Activated B cell treated with CpG ODN at 0.5 μM for 24 hours (primary cell): ENCODE results near the gene SRRM1. TPM values are rescaled to one million over a fixed set of nuclear protein-coding genes. Genes with fewer than 3 reads are reported as not detected.
"Not testable (repeated sequence)": the region's sequence is repeated elsewhere in the genome, so short reads cannot be mapped to it uniquely, and the experiment has no call there.

Experiments used
- ATAC-seq: fragments of 200-7000 bp; cut with Tn5 transposase; one replicate; pipeline ENCODE4 v1.10.0; 2021; ENCODE audit warnings: low read depth, mild to moderate bottlenecking, moderate library complexity
- CTCF ChIA-PET: fragments of 350-600 bp; sonication (Branson Sonifier 250); formaldehyde crosslinking; loops from one replicate; lab custom pipeline; 2021; ENCODE audit warnings: antibody characterized with exemption; lab: Charles Lee
- POLR2A ChIA-PET: fragments of 350-600 bp; sonication (Branson Sonifier 250); formaldehyde crosslinking; loops from one replicate; lab custom pipeline; 2021; ENCODE audit warnings: antibody characterized with exemption; lab: Charles Lee
- DNase-seq: peaks from one replicate; pipeline ENCODE4 v3.0.0; 2022
- H3K27ac Mint-ChIP-seq: one replicate; pipeline ENCODE4 v1.8.0; 2020; ENCODE audit warnings: mixed read lengths
- H3K27me3 Mint-ChIP-seq: one replicate; pipeline ENCODE4 v1.8.0; 2021; ENCODE audit warnings: mixed read lengths
- H3K36me3 Mint-ChIP-seq: one replicate; pipeline ENCODE4 v1.8.0; 2021; ENCODE audit warnings: low read depth, mixed read lengths
- H3K4me1 Mint-ChIP-seq: one replicate; pipeline ENCODE4 v1.8.0; 2021; ENCODE audit warnings: mixed read lengths
- H3K4me3 Mint-ChIP-seq: one replicate; pipeline ENCODE4 v1.8.0; 2020; ENCODE audit warnings: mild to moderate bottlenecking, mixed read lengths
- H3K9me3 Mint-ChIP-seq: one replicate; pipeline ENCODE4 v1.8.0; 2020; ENCODE audit warnings: mixed read lengths
- CTCF ChIP-seq: fragments of 200-600 bp; IDR thresholded peaks from one replicate; pipeline ENCODE4 v1.8.0; 2022; ENCODE audit warnings: antibody characterized with exemption, mild to moderate bottlenecking
- intact Hi-C: fragments of 100-400 bp; cut with micrococcal nuclease; formaldehyde crosslinking; loops from one replicate; pipeline ENCODE4 v1.15.1; 2024
- total RNA-seq: library from RNA; stranded (reverse); gene quantifications from 2 replicates; pipeline ENCODE4 v1.2.3, GENCODE V29; 2022

SRRM1 gene
- total RNA-seq, 1 donor from 2014 or later = 220 TPM

DNA sequence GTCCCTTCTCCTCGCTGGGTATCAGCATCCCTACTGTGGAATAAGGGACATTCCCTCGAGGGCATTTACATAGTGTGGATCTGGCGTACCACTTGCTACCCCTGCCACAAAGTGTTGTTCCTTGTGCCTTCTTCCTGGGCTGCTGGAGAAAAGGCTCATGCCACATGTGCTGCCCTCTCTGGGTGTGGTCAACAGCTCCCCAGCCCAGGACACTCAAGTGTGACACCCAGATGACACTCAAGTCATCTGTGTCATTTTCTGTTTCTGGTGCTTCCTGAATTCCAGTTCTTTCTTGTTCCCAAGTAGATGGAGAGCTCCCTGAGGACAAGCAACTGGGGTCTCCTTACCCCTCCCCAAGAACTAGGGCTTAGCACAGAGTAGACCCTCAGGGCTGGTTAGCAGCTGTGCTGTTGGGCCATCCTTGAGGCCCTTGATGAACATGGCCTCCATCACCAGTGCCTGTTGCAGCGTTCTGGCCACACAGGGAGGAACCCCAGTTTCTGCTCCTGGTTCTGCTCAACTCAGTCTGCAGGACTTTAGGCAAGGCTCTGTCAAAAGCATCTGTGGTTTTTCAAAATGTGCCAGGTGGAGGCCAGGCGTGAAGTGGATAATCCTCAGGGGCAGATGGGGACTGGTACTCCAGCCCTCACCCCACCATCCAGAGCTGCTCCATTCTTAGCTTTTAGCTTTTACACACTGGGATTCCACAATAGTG, 53.1 kb downstream of the SRRM1 start:
- POLR2A ChIA-PET = interaction anchor here (0.7 to 2.6 kb wide), 6 partner anchors 8 to 232 kb away, joined by 3 to 14 read pairs (median 6); partner anchors contain the start of gene CLIC4
- H3K9me3 Mint-ChIP-seq = no peaks in the 10 kb centered on the region
- H3K4me1 Mint-ChIP-seq = peaks cover 35% of the 10 kb centered on the region
- H3K27ac Mint-ChIP-seq = peak overlapping the region; percentile 24
- H3K27me3 Mint-ChIP-seq = no peaks in the 10 kb centered on the region
- DNase-seq (no peak), ATAC-seq (no peak)
- peak overlapping the region; percentile 32 for H3K4me3 Mint-ChIP-seq
- TF ChIP-seq CTCF = no peak
- intact Hi-C loops = no loop called here
- H3K36me3 Mint-ChIP-seq = no peaks in the 10 kb centered on the region
- CTCF ChIA-PET = interaction anchor here (0.7 to 2.2 kb wide), 2 partner anchors 134 to 139 kb away, joined by 3 to 8 read pairs; no protein-coding TSS in a partner anchor

DNA sequence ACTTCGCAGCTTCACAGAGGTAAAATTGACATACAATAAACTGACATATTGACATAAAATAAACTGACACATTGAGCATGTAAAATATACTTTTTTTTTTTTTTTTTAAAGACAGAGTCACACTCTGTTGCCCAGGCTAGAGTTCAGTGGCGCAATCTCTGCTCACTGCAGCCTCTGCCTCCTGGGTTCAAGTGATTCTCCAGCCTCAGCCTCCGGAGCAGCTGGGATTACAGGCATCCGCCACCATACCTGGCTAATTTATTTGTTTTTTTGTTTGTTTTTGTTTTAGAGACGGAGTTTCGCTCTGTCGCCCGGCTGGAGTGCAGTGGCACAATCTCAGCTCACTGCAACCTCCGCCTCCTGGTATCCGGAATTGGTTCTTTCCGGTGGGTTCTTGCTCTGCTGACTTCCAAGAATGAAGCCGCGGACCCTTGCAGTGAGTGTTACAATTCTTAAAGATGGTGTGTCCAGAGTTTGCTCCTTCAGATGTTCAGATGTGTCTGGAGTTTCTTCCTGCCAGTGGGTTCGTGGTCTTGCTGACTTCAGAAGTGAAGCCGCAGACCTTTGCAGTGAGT, 53.7 kb downstream of the SRRM1 start:
- CTCF ChIA-PET = interaction anchor here (1.1 to 2.2 kb wide), 2 partner anchors 8 to 138 kb away, joined by 6 to 8 read pairs; no protein-coding TSS in a partner anchor
- H3K27ac Mint-ChIP-seq = peak overlapping the region; percentile 4

GRCh38 chr1:24697453-24698001, 54.4 kb downstream of the SRRM1 start:
- ChIA-PET POLR2A (interaction anchor here (2.2 to 2.6 kb wide), 2 partner anchors 36 to 48 kb away, joined by 9 to 14 read pairs; partner anchors contain the start of gene CLIC4), CTCF (interaction anchor here (1.0 to 2.2 kb wide), 3 partner anchors 9 to 138 kb away, joined by 3 to 8 read pairs (median 6); no protein-coding TSS in a partner anchor)
- intact Hi-C loops, DNase-seq, H3K36me3 Mint-ChIP-seq, H3K9me3 Mint-ChIP-seq, H3K4me3 Mint-ChIP-seq, H3K27me3 Mint-ChIP-seq, ATAC-seq: not testable (repeated sequence)
- H3K4me1 Mint-ChIP-seq = peaks cover 35% of the 10 kb centered on the region
- H3K27ac Mint-ChIP-seq = peak overlapping the region; percentile 4

More for the DNA sequence above, 53.7 kb downstream of the SRRM1 start:
- H3K36me3 Mint-ChIP-seq = no peaks in the 10 kb centered on the region
- DNase-seq (no peak), ATAC-seq (no peak)
- POLR2A ChIA-PET = interaction anchor here (0.7 to 2.6 kb wide), 4 partner anchors 9 to 231 kb away, joined by 4 to 14 read pairs (median 7); partner anchors contain the start of gene CLIC4
- no peaks in the 10 kb centered on the region for H3K9me3 Mint-ChIP-seq
- TF ChIP-seq CTCF = no peak
- H3K4me1 Mint-ChIP-seq = peaks cover 35% of the 10 kb centered on the region
- intact Hi-C loops = no loop called here
- H3K4me3 Mint-ChIP-seq = no peak overlapping the region
- H3K27me3 Mint-ChIP-seq = no peaks in the 10 kb centered on the region

DNA sequence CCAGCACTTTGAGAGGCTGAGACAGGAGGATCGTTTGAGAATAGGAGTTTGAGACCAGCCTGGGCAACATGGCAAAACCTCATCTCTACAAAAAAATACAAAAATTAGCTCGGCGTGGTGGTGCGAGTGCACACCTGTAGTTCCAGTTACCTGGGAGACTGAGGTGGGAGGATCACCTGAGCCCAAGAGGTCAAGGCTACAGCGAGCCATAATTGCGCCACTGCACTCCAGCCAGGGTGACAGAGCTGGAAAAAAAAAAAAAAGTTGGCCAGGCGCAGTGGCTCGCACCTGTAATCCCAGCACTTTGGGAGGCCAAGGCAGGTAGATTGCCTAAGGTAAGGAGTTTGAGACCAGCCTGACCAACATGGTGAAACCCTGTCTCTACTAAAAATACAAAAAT, 55.2 kb downstream of the SRRM1 start:
- not testable (repeated sequence) for H3K4me3 Mint-ChIP-seq

GRCh38 chr1:24699628-24700027, 56.5 kb downstream of the SRRM1 start:
- H3K36me3 Mint-ChIP-seq = no peaks in the 10 kb centered on the region
- no peak overlapping the region for H3K27ac Mint-ChIP-seq
- ChIA-PET POLR2A (no interaction called here), CTCF (interaction anchor here (2.9 kb wide), 1 partner anchor 11 kb away, joined by 15 read pairs; no protein-coding TSS in a partner anchor)
- TF ChIP-seq CTCF = no peak
- peaks cover 25% of the 10 kb centered on the region for H3K4me1 Mint-ChIP-seq
- H3K4me3 Mint-ChIP-seq = no peak overlapping the region
- intact Hi-C loops = no loop called here
- H3K27me3 Mint-ChIP-seq = no peaks in the 10 kb centered on the region
- no peak for ATAC-seq
- H3K9me3 Mint-ChIP-seq = no peaks in the 10 kb centered on the region
- DNase-seq = no peak

More for the DNA sequence above, 55.2 kb downstream of the SRRM1 start:
- H3K27ac Mint-ChIP-seq, ATAC-seq, DNase-seq, H3K9me3 Mint-ChIP-seq, H3K36me3 Mint-ChIP-seq, intact Hi-C loops, H3K27me3 Mint-ChIP-seq: not testable (repeated sequence)
- peaks cover 35% of the 10 kb centered on the region for H3K4me1 Mint-ChIP-seq
- ChIA-PET CTCF (interaction anchor here (1.0 to 2.9 kb wide), 2 partner anchors 9 to 132 kb away, joined by 3 to 15 read pairs; no protein-coding TSS in a partner anchor), POLR2A (interaction anchor here (0.6 to 2.6 kb wide), 4 partner anchors 47 to 381 kb away, joined by 3 to 9 read pairs (median 3); partner anchors contain the start of gene CLIC4)
